IMR-90 (cell line): ENCODE results near the gene S100A6. TPM values are rescaled to one million over a fixed set of nuclear protein-coding genes. Genes with fewer than 3 reads are reported as not detected.
"Not testable (repeated sequence)": the region's sequence is repeated elsewhere in the genome, so short reads cannot be mapped to it uniquely, and the experiment has no call there.

Experiments used
- ATAC-seq: fragments of 200-7000 bp; cut with Tn5 transposase; 2 replicates; pipeline ENCODE4 v1.9.1; 2020; ENCODE audit warnings: low read depth, mild to moderate bottlenecking, moderate library complexity
- BruUV-seq: library from RNA; stranded (reverse); fragments of 400-500 nt; replicated peaks from 2 replicates; lab custom pipeline; 2021; lab: Mats Ljungman, UMichigan
- CTCF ChIA-PET: fragments of 300-600 bp; formaldehyde crosslinking; extraction: SDS; loops from one replicate; lab custom pipeline; 2021; ENCODE audit warnings: antibody characterized with exemption; lab: Yijun Ruan, JAX
- POLR2A ChIA-PET: fragments of 300-600 bp; sonication (Branson Sonifier 250); formaldehyde crosslinking; loops from one replicate; lab custom pipeline; 2022; ENCODE audit warnings: antibody characterized with exemption; ENCODE audit not compliant: unreplicated experiment; lab: Charles Lee
- DNase-seq: peaks from one replicate; pipeline ENCODE4 v3.0.0; 2013
- H2AFZ ChIP-seq: replicated peaks from 2 replicates; pipeline ENCODE3; 2013; ENCODE audit warnings: low read length, mild to moderate bottlenecking; ENCODE audit not compliant: poor library complexity
- H2AK5ac ChIP-seq: 2 replicates; pipeline ENCODE4 v1.6.1; 2013; ENCODE audit warnings: low read depth, low read length, inconsistent platforms
- H2AK9ac ChIP-seq: replicated peaks from 2 replicates; pipeline ENCODE3; 2013; ENCODE audit warnings: mild to moderate bottlenecking, low read depth, low read length, moderate library complexity; ENCODE audit not compliant: poor library complexity
- H2BK120ac ChIP-seq: 2 replicates; pipeline ENCODE4 v1.6.1; 2013; ENCODE audit warnings: low read depth, low read length, inconsistent platforms
- H2BK15ac ChIP-seq: 3 replicates; pipeline ENCODE4 v1.6.1; 2013; ENCODE audit warnings: low read depth, low read length, inconsistent platforms
- H2BK20ac ChIP-seq: 2 replicates; pipeline ENCODE4 v1.6.1; 2013; ENCODE audit warnings: low read depth, mild to moderate bottlenecking, inconsistent platforms, low read length, moderate library complexity
- H2BK5ac ChIP-seq: 2 replicates; pipeline ENCODE4 v1.6.1; 2013; ENCODE audit warnings: mild to moderate bottlenecking, low read depth, low read length, inconsistent platforms; ENCODE audit not compliant: poor library complexity, severe bottlenecking
- H3K14ac ChIP-seq: replicated peaks from 2 replicates; pipeline ENCODE4 v1.6.1; 2013; ENCODE audit warnings: low read depth, low read length, inconsistent platforms
- H3K18ac ChIP-seq: 2 replicates; pipeline ENCODE4 v1.6.1; 2013; ENCODE audit warnings: low read depth, low read length, control low read depth
- H3K23ac ChIP-seq: 2 replicates; pipeline ENCODE4 v1.6.1; 2013; ENCODE audit warnings: low read depth, low read length, inconsistent platforms
- H3K27ac ChIP-seq: 2 replicates; pipeline ENCODE4 v1.5.1; 2013; ENCODE audit warnings: mild to moderate bottlenecking, control low read depth, low read length; ENCODE audit not compliant: insufficient read depth
- H3K27me3 ChIP-seq: 2 replicates; pipeline ENCODE4 v1.6.1; 2013; ENCODE audit warnings: low read length; ENCODE audit not compliant: control insufficient read depth, insufficient read depth
- H3K36me3 ChIP-seq: 2 replicates; pipeline ENCODE4 v1.6.1; 2013; ENCODE audit warnings: low read length, mixed read lengths; ENCODE audit not compliant: control insufficient read depth, insufficient read depth
- H3K4ac ChIP-seq: 2 replicates; pipeline ENCODE4 v1.6.1; 2013; ENCODE audit warnings: low read depth, low read length, inconsistent platforms
- H3K4me1 ChIP-seq: 2 replicates; pipeline ENCODE4 v1.6.1; 2013; ENCODE audit warnings: low read length, mixed read lengths; ENCODE audit not compliant: control insufficient read depth, insufficient read depth
- H3K4me2 ChIP-seq: 2 replicates; pipeline ENCODE4 v1.6.1; 2013; ENCODE audit warnings: low read depth, mild to moderate bottlenecking, control low read depth, low read length, moderate library complexity
- H3K4me3 ChIP-seq: 2 replicates; pipeline ENCODE4 v1.5.1; 2013; ENCODE audit warnings: low read depth, mild to moderate bottlenecking, control low read depth, low read length, moderate library complexity; ENCODE audit not compliant: insufficient read depth
- H3K56ac ChIP-seq: 2 replicates; pipeline ENCODE4 v1.6.1; 2013; ENCODE audit warnings: low read length, inconsistent platforms; ENCODE audit not compliant: insufficient read depth; ENCODE audit errors: extremely low read depth
- H3K79me1 ChIP-seq, 2 experiments: 2 replicates each; pipeline ENCODE4 v1.6.1; 2013; ENCODE audit warnings: low read length in 2 of 2, inconsistent platforms in 1 of 2, low read depth in 1 of 2
- H3K9ac ChIP-seq: 2 replicates; pipeline ENCODE4 v1.6.1; 2013; ENCODE audit warnings: low read depth, low read length, control low read depth
- H3K9me1 ChIP-seq: 2 replicates; pipeline ENCODE4 v1.6.1; 2013; ENCODE audit warnings: low read length, inconsistent platforms; ENCODE audit not compliant: insufficient read depth
- H3K9me3 ChIP-seq: 2 replicates; pipeline ENCODE4 v1.6.1; 2013; ENCODE audit warnings: low read length; ENCODE audit not compliant: control insufficient read depth, insufficient read depth
- H4K20me1 ChIP-seq: 2 replicates; pipeline ENCODE4 v1.6.1; 2013; ENCODE audit warnings: low read length, inconsistent platforms; ENCODE audit not compliant: insufficient read depth
- H4K5ac ChIP-seq: 2 replicates; pipeline ENCODE4 v1.6.1; 2013; ENCODE audit warnings: mild to moderate bottlenecking, low read depth, low read length, control low read depth
- H4K8ac ChIP-seq, 2 experiments: 2 replicates each; pipeline ENCODE4 v1.6.1; 2013; ENCODE audit warnings: low read depth in 2 of 2, low read length in 2 of 2, control low read depth in 1 of 2, inconsistent platforms in 1 of 2
- H4K91ac ChIP-seq: 2 replicates; pipeline ENCODE4 v1.6.1; 2013; ENCODE audit warnings: low read depth, low read length, inconsistent platforms; ENCODE audit not compliant: insufficient read depth
- BHLHE40 ChIP-seq: fragments of 150-350 bp; IDR thresholded peaks from 2 replicates; pipeline ENCODE4 v1.6.1; 2016; ENCODE audit warnings: mild to moderate bottlenecking, low read depth, low read length
- CHD1 ChIP-seq: IDR thresholded peaks from 2 replicates; pipeline ENCODE4 v1.6.1; 2012; ENCODE audit warnings: low read depth, low read length, improper control_type of control experiment
- FOS ChIP-seq: fragments of 150-350 bp; IDR thresholded peaks from 2 replicates; pipeline ENCODE4 v1.6.1; 2016; ENCODE audit warnings: low read depth, low read length
- MAFK ChIP-seq: IDR thresholded peaks from 2 replicates; pipeline ENCODE4 v1.6.1; 2012; ENCODE audit warnings: low read depth, low read length, improper control_type of control experiment
- MAZ ChIP-seq: IDR thresholded peaks from 2 replicates; pipeline ENCODE4 v1.6.1; 2012; ENCODE audit warnings: low read depth, mild to moderate bottlenecking, low read length, improper control_type of control experiment, moderate library complexity, borderline replicate concordance
- NFE2L2 ChIP-seq: fragments of 150-350 bp; IDR thresholded peaks from 2 replicates; pipeline ENCODE4 v1.6.1; 2016; ENCODE audit warnings: low read depth, mild to moderate bottlenecking, low read length
- POLR2A ChIP-seq: IDR thresholded peaks from 2 replicates; pipeline ENCODE4 v1.6.1; 2012; ENCODE audit warnings: mild to moderate bottlenecking, low read depth, low read length
- RAD21 ChIP-seq: IDR thresholded peaks from 2 replicates; pipeline ENCODE4 v1.6.1; 2012; ENCODE audit warnings: low read length, improper control_type of control experiment
- RCOR1 ChIP-seq: IDR thresholded peaks from 2 replicates; pipeline ENCODE4 v1.6.1; 2012; ENCODE audit warnings: mild to moderate bottlenecking, low read length, improper control_type of control experiment; ENCODE audit not compliant: insufficient replicate concordance
- RFX5 ChIP-seq: IDR thresholded peaks from 2 replicates; pipeline ENCODE4 v1.8.0; 2012; ENCODE audit warnings: low read depth, mild to moderate bottlenecking, low read length, moderate library complexity
- WGBS, 2 experiments: methylation state at CpG; one replicate each; pipeline versions ENCODE4 v1.1.5 to v1.1.7; 2013; ENCODE audit warnings: missing lambda C conversion rate in 2 of 2; ENCODE audit not compliant: insufficient read length in 1 of 2; ENCODE audit errors: extremely low coverage in 2 of 2; 5-methylcytosine and 5-hydroxymethylcytosine counted together
- dilution Hi-C: fragments of 300-500 bp; cut with HindIII; formaldehyde crosslinking; loops from one replicate; pipeline ENCODE4 v1.14.3; 2018; ENCODE audit warnings: low sequenced_read_pairs; ENCODE audit not compliant: unreplicated experiment
- in situ Hi-C: fragments of 300-500 bp; cut with MboI; formaldehyde crosslinking; loops from 3 replicates; pipeline ENCODE4 v1.14.3; 2019; ENCODE audit warnings: low sequenced_read_pairs, inconsistent platforms, mixed read lengths
- intact Hi-C: fragments of 100-400 bp; cut with micrococcal nuclease; formaldehyde crosslinking; loops from 2 replicates; pipeline ENCODE4 v1.10.0; 2022
- polyA plus RNA-seq, 3 experiments: library from polyadenylated mRNA; depleted of rRNA; stranded (reverse); fragments of >200 nt; gene quantifications; 2 replicates each; pipeline ENCODE4 v1.2.3, GENCODE V29; 2012; ENCODE audit warnings: low replicate concordance in 1 of 3
- total RNA-seq: library from RNA; depleted of rRNA; stranded (reverse); fragments of >200 nt; gene quantifications from 2 replicates; pipeline ENCODE4 v1.2.3, GENCODE V29; 2012
- TF ChIP-seq, protein P1 (sequence below): fragments of 150-350 bp; IDR thresholded peaks from 2 replicates; pipeline ENCODE4 v1.6.1; 2016; ENCODE audit warnings: low read depth, mild to moderate bottlenecking, low read length, moderate library complexity, borderline replicate concordance
- TF ChIP-seq, protein P2 (sequence below): fragments of 150-350 bp; IDR thresholded peaks from 2 replicates; pipeline ENCODE4 v1.6.1; 2017; ENCODE audit warnings: mild to moderate bottlenecking, antibody characterized with exemption, low read length, low read depth

The S100A6 gene
- total and polyA plus RNA-seq, 2 of the 4 experiments (the other 2 are of a cell fraction) = 373 to 1,755 TPM

DNA sequence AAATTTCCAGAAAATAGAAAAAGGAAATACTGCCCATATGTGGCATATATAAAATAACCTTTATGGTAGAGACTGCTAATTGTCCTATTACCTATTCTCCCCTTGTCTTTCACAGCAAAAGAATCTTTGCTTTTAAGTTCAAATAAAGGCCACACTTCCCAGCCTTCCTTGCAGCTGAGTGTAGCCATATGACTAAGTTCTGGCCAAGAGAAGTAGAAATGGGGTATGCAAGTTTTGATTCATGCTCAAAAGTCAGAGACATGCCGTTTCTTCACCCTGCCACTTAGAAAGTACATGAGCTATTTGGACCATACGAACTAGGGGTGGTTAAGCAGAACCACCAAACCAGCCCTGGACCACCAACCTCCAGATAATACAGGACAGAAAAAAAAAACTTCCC is 48.2 kb upstream of the S100A6 start:
- in situ Hi-C loops = no loop called here
- DNase-seq = peak; percentile 38

GRCh38 chr1:153583514-153583913 is 47.7 kb upstream of the S100A6 start:
- H3K4me3 ChIP-seq, H2BK5ac ChIP-seq, dilution Hi-C loops, H3K4me2 ChIP-seq, H3K9me3 ChIP-seq, H3K9ac ChIP-seq, H4K5ac ChIP-seq, H3K9me1 ChIP-seq, H3K27me3 ChIP-seq, BruUV-seq, H3K79me1 ChIP-seq, H4K91ac ChIP-seq, H3K56ac ChIP-seq, H2AK9ac ChIP-seq, H3K27ac ChIP-seq, H3K4me1 ChIP-seq, H3K18ac ChIP-seq, ATAC-seq, H3K36me3 ChIP-seq, H3K4ac ChIP-seq, H2BK20ac ChIP-seq, intact Hi-C loops, POLR2A ChIA-PET, H3K23ac ChIP-seq, H2BK120ac ChIP-seq, H2AK5ac ChIP-seq, H4K8ac ChIP-seq, H3K14ac ChIP-seq, DNase-seq, H4K20me1 ChIP-seq, H2BK15ac ChIP-seq, in situ Hi-C loops, H2AFZ ChIP-seq: not testable (repeated sequence)
- WGBS, 2 experiments = no CpG with 5 or more reads among the region's 3 CpGs
- CTCF ChIA-PET = interaction anchor here (0.7 kb wide), 1 partner anchor 312 kb away, joined by 3 read pairs; no protein-coding TSS in a partner anchor

More for the DNA sequence above, 48.2 kb upstream of the S100A6 start:
- Histone ChIP-seq H2BK5ac (no peak overlapping the region), H2AK9ac (no peak overlapping the region), H2BK120ac (no peak overlapping the region), H3K56ac (no peak overlapping the region), H3K4me2 (no peak overlapping the region), H3K14ac (no peak overlapping the region), H3K9me3 (no peaks in the 10 kb centered on the region), H3K27ac (no peak overlapping the region), H3K27me3 (no peaks in the 10 kb centered on the region), H3K36me3 (no peaks in the 10 kb centered on the region), H3K9ac (no peak overlapping the region), H3K18ac (no peak overlapping the region), H2AFZ (no peak overlapping the region), H4K91ac (no peak overlapping the region), H3K4me1 (peaks cover 2% of the 10 kb centered on the region; the same call in 1 of the 2 replicates), H4K8ac (no peak overlapping the region), H3K9me1 (peaks cover 2% of the 10 kb centered on the region), H2AK5ac (no peak overlapping the region), H2BK15ac (no peak overlapping the region), H3K4me3 (no peak overlapping the region), H3K79me1 (no peaks in the 10 kb centered on the region), H3K4ac (no peak overlapping the region), H2BK20ac (no peak overlapping the region), H3K23ac (no peak overlapping the region), H4K5ac (no peak overlapping the region), H4K20me1 (no peaks in the 10 kb centered on the region)
- no peak for TF ChIP-seq MAZ
- no peak for TF ChIP-seq FOS
- no peak for TF ChIP-seq BHLHE40
- no peak for TF ChIP-seq RFX5
- TF ChIP-seq NFE2L2 = no peak
- no peak for TF ChIP-seq CHD1
- no peak for TF ChIP-seq RCOR1
- TF ChIP-seq MAFK = no peak
- TF ChIP-seq, protein P1, sequence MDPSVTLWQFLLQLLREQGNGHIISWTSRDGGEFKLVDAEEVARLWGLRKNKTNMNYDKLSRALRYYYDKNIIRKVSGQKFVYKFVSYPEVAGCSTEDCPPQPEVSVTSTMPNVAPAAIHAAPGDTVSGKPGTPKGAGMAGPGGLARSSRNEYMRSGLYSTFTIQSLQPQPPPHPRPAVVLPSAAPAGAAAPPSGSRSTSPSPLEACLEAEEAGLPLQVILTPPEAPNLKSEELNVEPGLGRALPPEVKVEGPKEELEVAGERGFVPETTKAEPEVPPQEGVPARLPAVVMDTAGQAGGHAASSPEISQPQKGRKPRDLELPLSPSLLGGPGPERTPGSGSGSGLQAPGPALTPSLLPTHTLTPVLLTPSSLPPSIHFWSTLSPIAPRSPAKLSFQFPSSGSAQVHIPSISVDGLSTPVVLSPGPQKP = no peak
- no peak for TF ChIP-seq POLR2A
- TF ChIP-seq RAD21 = no peak
- TF ChIP-seq, protein P2, sequence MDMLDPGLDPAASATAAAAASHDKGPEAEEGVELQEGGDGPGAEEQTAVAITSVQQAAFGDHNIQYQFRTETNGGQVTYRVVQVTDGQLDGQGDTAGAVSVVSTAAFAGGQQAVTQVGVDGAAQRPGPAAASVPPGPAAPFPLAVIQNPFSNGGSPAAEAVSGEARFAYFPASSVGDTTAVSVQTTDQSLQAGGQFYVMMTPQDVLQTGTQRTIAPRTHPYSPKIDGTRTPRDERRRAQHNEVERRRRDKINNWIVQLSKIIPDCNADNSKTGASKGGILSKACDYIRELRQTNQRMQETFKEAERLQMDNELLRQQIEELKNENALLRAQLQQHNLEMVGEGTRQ = no peak
- BruUV-seq = no TSS peak
- intact Hi-C loops (no loop called here), dilution Hi-C loops (no loop called here)
- CTCF ChIA-PET = interaction anchor here (0.7 kb wide), 1 partner anchor 312 kb away, joined by 3 read pairs; no protein-coding TSS in a partner anchor
- ATAC-seq = no peak; the same call in 1 of the 2 replicates
- no CpG with 5 or more reads among the region's 2 CpGs for WGBS, 2 experiments
- POLR2A ChIA-PET = no interaction called here
